OCI-LY7 (cell line): ENCODE results near the gene SNX25. TPM values are rescaled to one million over a fixed set of nuclear protein-coding genes. Genes with fewer than 3 reads are reported as not detected.

Source experiments
- BruUV-seq: library from RNA; stranded (reverse); fragments of 400-500 nt; replicated peaks from 2 replicates; lab custom pipeline; 2021; lab: Mats Ljungman, UMichigan
- CTCF ChIA-PET: fragments of 300-600 bp; sonication (Branson Sonifier 250); formaldehyde crosslinking; loops from one replicate; lab custom pipeline; 2022; ENCODE audit warnings: antibody characterized with exemption; ENCODE audit not compliant: unreplicated experiment; lab: Charles Lee
- POLR2A ChIA-PET: fragments of 300-600 bp; sonication (Branson Sonifier 250); formaldehyde crosslinking; loops from one replicate; lab custom pipeline; 2022; ENCODE audit warnings: antibody characterized with exemption; lab: Charles Lee
- DNase-seq: peaks from one replicate; pipeline ENCODE4 v3.0.0-alpha.2; 2015; ENCODE audit warnings: low spot score
- H2AFZ ChIP-seq: fragments of 200-600 bp; sonication (generic), shearing (Covaris generic); 2 replicates; pipeline ENCODE4 v1.6.1; 2014; ENCODE audit warnings: mild to moderate bottlenecking, antibody characterized with exemption, low read length, moderate library complexity
- H3K27ac ChIP-seq: fragments of 200-600 bp; sonication (generic); 2 replicates; pipeline ENCODE4 v1.5.1; 2014; ENCODE audit warnings: mixed run types, low read depth, mild to moderate bottlenecking, moderate library complexity, low read length, inconsistent platforms; ENCODE audit not compliant: poor library complexity, severe bottlenecking
- H3K36me3 ChIP-seq: fragments of 200-600 bp; sonication (generic); 2 replicates; pipeline ENCODE4 v1.6.1; 2014; ENCODE audit warnings: mild to moderate bottlenecking, antibody characterized with exemption, low read length, moderate library complexity, mixed read lengths; ENCODE audit not compliant: insufficient read depth
- H3K4me1 ChIP-seq: fragments of 200-600 bp; sonication (generic); 2 replicates; pipeline ENCODE4 v1.5.1; 2014; ENCODE audit warnings: mild to moderate bottlenecking, low read length; ENCODE audit not compliant: insufficient read depth, poor library complexity, severe bottlenecking
- H3K4me2 ChIP-seq: fragments of 200-600 bp; sonication (generic); 2 replicates; pipeline ENCODE4 v1.6.1; 2014; ENCODE audit warnings: mild to moderate bottlenecking, low read length
- H3K4me3 ChIP-seq: fragments of 200-600 bp; sonication (generic); 2 replicates; pipeline ENCODE4 v1.5.1; 2014; ENCODE audit warnings: mild to moderate bottlenecking, low read depth, low read length; ENCODE audit not compliant: poor library complexity, severe bottlenecking
- H3K79me2 ChIP-seq: fragments of 200-600 bp; sonication (generic); 2 replicates; pipeline ENCODE4 v1.6.1; 2016; ENCODE audit warnings: low read depth, mild to moderate bottlenecking, low read length, moderate library complexity, mixed read lengths; ENCODE audit not compliant: insufficient read depth
- H3K9me2 ChIP-seq: fragments of 200-600 bp; sonication (generic); 2 replicates; pipeline ENCODE4 v1.6.1; 2016; ENCODE audit warnings: mild to moderate bottlenecking, low read length, mixed read lengths; ENCODE audit not compliant: insufficient read depth
- H3K9me3 ChIP-seq: fragments of 200-600 bp; sonication (generic); 2 replicates; pipeline ENCODE4 v1.6.1; 2014; ENCODE audit warnings: mild to moderate bottlenecking, mixed run types, low read length, mixed read lengths
- H4K20me1 ChIP-seq: fragments of 200-600 bp; sonication (generic); 2 replicates; pipeline ENCODE4 v1.6.1; 2014; ENCODE audit warnings: mild to moderate bottlenecking, antibody characterized with exemption, low read length, moderate library complexity, mixed read lengths; ENCODE audit not compliant: insufficient read depth
- CTCF ChIP-seq: fragments of 200-600 bp; sonication (generic); conservative IDR thresholded peaks from 2 replicates; pipeline ENCODE4 v1.5.1; 2014; ENCODE audit warnings: mild to moderate bottlenecking, antibody characterized with exemption, low read length, moderate library complexity, mixed read lengths
- EZH2phosphoT487 ChIP-seq: fragments of 200-600 bp; sonication (generic); IDR thresholded peaks from 2 replicates; pipeline ENCODE4 v1.6.1; 2018; ENCODE audit warnings: low read depth, borderline replicate concordance, mild to moderate bottlenecking, mixed run types, antibody characterized with exemption, low read length, moderate library complexity, mixed read lengths
- intact Hi-C: fragments of 100-400 bp; cut with micrococcal nuclease; formaldehyde crosslinking; loops from one replicate; pipeline ENCODE4 v1.10.0; 2022; ENCODE audit not compliant: unreplicated experiment
- total RNA-seq, 2 experiments: library from RNA; depleted of rRNA in 1 of 2; stranded (reverse); fragments of >200 nt in 1 of 2; shearing (Covaris generic) in 1 of 2; gene quantifications; 2 replicates each; pipeline ENCODE4 v1.2.3, GENCODE V29; 2014 to 2022

SNX25 gene
- total RNA-seq, 2 experiments from 2014 or later: 33.7 to 55.6 TPM

DNA sequence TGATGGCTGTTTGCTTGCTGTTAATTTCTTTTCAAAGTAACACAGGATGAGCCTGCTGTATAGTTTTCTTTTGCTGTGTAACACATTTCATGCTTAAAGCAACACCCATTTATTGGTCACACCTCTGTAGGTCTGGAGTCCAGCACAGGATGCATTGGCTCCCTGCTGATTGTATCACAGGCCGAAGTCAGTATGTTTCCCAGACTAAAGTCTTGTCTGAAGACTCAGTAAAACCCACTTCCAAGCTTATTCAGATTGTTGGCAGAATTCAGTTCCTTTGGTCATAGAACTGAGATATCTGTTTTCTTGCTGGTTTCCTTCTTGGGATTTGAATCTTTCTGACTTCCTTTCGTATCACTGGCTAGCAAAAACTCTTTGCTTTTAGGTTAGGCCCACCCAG lies 132.0 kb downstream of the SNX25 start:
- no peaks in the 10 kb centered on the region for H3K79me2 ChIP-seq
- no peak overlapping the region for H3K4me2 ChIP-seq
- H3K4me1 ChIP-seq: peaks cover 25% of the 10 kb centered on the region
- TF ChIP-seq EZH2phosphoT487 (no peak), CTCF (no peak)
- H2AFZ ChIP-seq: no peak overlapping the region
- CTCF ChIA-PET: interaction anchor here (1.3 kb wide), 1 partner anchor 33 kb away, joined by 4 read pairs; no protein-coding TSS in a partner anchor
- H4K20me1 ChIP-seq: no peaks in the 10 kb centered on the region
- H3K4me3 ChIP-seq: no peak overlapping the region
- H3K9me2 ChIP-seq: no peaks in the 10 kb centered on the region
- H3K9me3 ChIP-seq: peaks cover 12% of the 10 kb centered on the region; the same call in 1 of the 2 replicates
- H3K36me3 ChIP-seq: peaks cover 68% of the 10 kb centered on the region
- H3K27ac ChIP-seq: no peak overlapping the region
- POLR2A ChIA-PET: no interaction called here
- no TSS peak for BruUV-seq
- intact Hi-C loops: no loop called here
- no peak for DNase-seq

DNA sequence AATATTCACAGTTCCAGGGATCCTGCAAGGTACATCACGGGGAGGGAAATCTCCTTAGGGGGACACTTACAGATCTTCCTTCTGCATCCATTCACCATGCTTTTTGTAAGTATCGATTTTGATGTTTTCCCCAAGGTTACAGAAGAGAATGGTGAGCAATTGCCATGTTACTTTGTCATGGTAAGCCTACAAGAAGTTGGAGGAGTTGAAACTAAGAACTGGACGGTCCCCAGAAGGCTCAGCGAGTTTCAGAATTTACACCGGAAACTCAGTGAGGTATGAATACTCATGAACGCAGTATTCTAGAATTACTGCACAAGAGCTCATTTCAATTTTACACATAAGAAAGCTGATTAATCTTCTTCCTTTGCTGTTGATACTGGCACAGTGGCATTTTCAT lies 132.4 kb downstream of the SNX25 start:
- Histone ChIP-seq H3K27ac (no peak overlapping the region), H3K9me3 (peaks cover 12% of the 10 kb centered on the region; the same call in 1 of the 2 replicates), H3K79me2 (no peaks in the 10 kb centered on the region), H3K9me2 (no peaks in the 10 kb centered on the region), H3K4me2 (no peak overlapping the region), H3K4me3 (no peak overlapping the region), H3K36me3 (peaks cover 72% of the 10 kb centered on the region), H4K20me1 (no peaks in the 10 kb centered on the region), H3K4me1 (peaks cover 25% of the 10 kb centered on the region), H2AFZ (no peak overlapping the region)
- no TSS peak for BruUV-seq
- no peak for TF ChIP-seq CTCF
- no peak for TF ChIP-seq EZH2phosphoT487
- ChIA-PET POLR2A (interaction anchor here (0.7 to 0.9 kb wide), 2 partner anchors 9 to 1665 kb away, joined by 3 read pairs; no protein-coding TSS in a partner anchor), CTCF (interaction anchor here (1.3 kb wide), 1 partner anchor 33 kb away, joined by 4 read pairs; no protein-coding TSS in a partner anchor)
- no peak for DNase-seq
- intact Hi-C loops: no loop called here

DNA sequence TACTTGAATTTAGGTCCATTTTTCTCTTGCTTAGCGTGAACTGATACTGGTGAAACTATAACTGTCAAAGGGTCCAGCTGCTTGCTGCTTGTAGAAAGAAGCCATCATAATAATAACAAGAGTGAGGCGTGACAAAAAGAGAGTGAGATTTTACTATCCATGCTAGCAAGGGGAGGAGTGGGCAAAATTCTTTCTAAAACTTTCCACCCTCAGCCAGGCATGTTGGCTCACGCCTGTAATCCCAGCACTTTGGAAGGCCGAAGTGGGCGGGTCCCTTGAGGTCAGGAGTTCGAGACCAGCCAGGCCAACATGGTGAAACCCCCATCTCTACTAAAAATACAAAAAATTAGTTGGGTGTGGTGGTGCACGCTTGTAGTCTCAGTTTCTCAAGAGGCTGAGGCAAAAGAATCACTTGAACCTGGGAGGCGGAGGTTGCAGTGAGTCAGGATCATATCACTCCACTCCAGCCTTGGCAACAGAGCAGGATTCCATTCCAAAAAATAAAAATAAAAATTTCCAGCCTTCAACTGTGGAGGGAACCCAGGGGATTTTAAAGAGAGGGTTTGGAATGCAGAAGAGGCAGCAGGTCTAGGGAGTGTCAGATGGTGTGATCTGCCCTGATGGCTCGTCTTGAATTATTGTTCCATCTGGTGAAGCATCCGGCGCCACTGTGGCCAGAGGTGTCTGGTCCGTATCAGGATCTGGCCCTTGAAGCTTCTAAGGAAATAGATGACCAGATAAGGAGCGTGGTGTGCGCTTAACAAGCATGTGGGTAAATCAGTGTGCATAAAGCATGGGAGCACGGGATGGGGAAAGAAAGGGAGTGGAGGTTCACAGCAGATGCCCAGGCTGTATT lies 134.6 kb downstream of the SNX25 start:
- peaks cover 77% of the 10 kb centered on the region for H3K36me3 ChIP-seq
- H3K79me2 ChIP-seq: no peaks in the 10 kb centered on the region
- intact Hi-C loops: no loop called here
- CTCF ChIA-PET: no interaction called here
- BruUV-seq: no TSS peak
- H3K4me3 ChIP-seq: no peak overlapping the region
- DNase-seq: no peak
- no peaks in the 10 kb centered on the region for H3K9me2 ChIP-seq
- no peak overlapping the region for H2AFZ ChIP-seq
- no peak overlapping the region for H3K27ac ChIP-seq
- POLR2A ChIA-PET: no interaction called here
- H4K20me1 ChIP-seq: no peaks in the 10 kb centered on the region
- peaks cover 8% of the 10 kb centered on the region; the same call in 1 of the 2 replicates for H3K9me3 ChIP-seq
- H3K4me1 ChIP-seq: peaks cover 25% of the 10 kb centered on the region
- no peak overlapping the region for H3K4me2 ChIP-seq
- TF ChIP-seq CTCF (no peak), EZH2phosphoT487 (no peak)
